HG03575 (cell line): ENCODE results near the gene SIRPB1.
"Not testable (repeated sequence)": the region's sequence is repeated elsewhere in the genome, so short reads cannot be mapped to it uniquely, and the experiment has no call there.

Experiments used
- ATAC-seq: cut with Tn5 transposase; IDR thresholded peaks from one replicate; pipeline ENCODE4 v1.9.1; 2021; ENCODE audit not compliant: unreplicated experiment, insufficient number of reproducible peaks, low FRiP score; ENCODE audit errors: extremely low read depth

The SIRPB1 gene

DNA sequence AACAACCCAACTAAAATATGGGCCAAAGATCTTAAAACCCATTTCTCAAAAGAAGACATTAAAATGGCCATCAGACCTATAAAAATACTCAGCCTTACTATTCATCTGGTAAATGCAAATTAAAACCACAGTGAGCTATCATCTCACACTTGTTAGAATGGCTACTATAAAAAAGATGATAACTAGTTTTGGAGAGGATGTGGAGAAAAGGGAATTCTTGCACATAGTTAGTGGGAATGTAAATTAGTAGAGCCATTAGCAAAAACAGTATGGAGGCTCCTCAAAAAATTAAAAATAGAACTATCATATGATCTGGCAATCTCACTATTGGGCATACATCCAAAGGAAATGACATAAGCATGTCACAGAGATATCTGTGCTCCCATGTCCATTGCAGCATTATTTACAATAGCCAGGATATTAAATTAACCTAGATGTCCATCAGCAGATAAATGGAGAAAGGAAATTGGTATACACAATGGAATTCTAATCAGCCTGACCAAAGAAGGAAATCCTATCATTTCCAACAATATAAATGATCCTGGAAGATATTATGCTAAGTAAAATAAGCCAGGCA is 2.9 kb downstream of the SIRPB1 start:
- no peak for ATAC-seq

DNA sequence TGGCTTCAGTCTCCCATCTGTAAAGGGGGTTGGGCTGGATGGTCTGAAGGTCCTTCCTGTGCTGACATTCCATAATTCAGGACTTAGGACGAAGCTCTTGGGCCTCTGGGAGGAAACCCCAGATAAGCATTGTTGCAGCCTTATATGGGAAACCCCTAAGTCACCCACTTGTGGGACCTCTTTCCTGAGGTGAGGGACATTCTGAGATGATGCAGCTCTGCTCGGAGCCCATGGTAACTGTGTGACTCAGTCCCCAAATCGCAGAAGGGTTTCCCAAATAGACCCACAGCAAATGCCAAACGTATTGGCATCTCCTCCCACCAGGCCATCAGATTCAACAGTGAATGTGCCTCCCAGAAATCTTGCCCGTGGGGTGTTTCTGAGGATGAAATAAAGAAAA is 9.4 kb downstream of the SIRPB1 start:
- ATAC-seq: not testable (repeated sequence)

DNA sequence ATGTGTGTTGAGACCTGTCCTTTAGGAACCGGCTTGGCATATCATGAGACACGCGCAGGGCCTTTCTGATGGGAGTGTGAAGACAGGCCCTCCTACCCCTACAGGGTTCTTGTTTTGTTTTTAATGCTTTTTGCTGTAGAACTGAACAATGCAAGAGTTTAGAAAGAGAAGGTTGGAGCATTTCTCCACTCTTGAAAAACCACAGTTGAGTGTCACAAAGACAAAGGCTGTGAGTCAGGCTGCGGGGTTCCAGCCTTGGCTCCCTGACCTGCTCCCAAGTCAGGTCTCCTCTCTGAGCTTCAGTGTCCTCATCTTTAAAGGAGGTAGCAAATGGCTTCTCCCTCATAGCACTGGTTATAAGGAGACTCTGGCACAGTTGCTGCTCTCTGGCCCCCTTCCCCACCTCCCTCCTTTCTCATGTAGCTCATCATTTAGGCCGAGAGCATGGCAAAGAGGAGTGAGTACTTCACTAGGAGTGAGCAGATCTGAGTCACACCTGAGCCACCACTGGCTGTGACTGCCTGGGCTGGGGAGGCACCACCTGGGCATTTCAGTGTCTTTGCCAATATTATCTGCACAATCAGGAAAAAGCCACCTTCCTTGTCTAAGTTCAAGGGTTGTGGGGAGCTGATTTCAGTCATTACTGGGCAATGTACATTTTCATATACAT is 11.0 kb downstream of the SIRPB1 start:
- ATAC-seq: not testable (repeated sequence)

DNA sequence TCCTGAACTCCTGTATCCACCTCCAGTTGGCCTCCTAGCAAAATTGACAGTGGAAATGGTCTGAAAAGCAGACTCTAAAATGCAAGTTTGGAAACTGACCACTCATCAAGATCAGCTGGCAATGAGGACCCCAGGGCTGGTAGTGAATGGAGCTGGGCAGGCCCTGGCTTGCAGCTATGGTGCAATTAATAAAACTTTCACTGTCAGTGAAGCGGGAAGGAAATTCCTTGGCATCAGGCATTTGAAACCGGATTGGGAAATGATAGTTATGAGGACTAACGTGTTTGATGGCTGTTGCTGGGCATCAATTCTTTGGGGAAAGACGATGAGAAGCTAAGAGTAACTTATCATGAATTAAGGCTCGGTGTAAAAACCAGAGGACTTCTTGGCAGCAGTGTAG is 19.1 kb downstream of the SIRPB1 start:
- no peak for ATAC-seq

DNA sequence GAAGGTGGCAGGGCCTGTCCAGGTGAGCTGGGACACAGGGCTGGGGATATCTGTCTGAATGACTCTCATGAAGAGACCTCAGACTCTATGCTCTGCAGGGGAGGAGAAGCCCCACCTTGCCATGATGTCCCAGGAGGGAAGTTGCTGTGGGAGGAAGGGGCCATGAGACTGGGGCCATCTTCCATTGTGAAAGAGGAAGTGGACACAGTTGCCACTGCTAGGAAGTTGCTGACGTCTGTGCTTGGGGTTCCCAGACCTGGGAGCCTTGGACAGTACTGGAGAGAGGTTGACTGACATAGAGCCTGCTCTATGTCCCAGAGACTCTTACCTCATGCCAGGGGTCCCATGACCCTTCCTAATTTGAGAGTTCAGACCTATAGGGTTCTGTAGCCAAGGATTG is 24.5 kb downstream of the SIRPB1 start:
- no peak for ATAC-seq

DNA sequence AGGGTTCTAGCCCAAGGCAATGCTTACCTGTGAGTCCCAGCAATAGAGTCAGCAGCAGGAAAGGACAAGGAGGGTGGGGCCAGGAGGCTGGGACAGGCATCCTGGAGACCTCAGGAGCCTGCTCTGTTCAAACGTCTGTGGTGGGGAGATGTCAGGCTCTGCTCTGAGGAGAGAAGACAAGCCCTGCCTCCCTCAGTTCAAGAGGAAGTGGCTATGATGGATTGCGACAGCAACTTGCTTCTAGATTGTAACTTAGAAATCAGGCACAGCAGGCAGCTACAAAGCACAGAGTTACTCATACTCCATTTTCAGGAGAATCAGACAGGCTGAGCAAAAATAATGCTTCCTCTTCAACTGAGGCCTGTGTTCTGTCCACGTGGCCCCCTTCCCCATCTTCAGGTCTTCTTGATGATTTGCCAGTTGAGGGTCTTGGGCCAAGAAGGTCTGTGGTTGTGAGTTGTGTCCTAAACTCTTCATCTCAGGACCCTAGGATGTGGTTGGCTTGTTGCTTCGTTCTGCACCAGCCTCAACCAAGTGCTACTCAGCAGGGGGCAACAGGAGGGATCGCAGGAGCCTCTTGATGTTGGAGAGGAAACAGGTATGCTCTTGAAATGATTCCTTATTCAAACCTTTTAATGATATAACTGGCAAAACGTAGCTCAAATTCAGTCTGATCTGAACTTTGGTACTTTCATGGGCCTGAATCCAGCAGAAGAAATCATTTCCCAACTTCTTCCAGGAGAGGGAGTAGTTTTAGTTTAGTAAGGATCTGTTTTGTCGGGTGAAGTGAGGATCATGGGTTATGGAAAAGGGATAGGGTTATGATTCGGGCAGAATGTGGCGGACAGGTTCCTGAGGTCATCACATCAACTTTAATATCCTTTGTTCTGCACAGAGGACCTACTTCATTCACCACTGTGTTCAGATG is 31.0 kb downstream of the SIRPB1 start:
- no peak for ATAC-seq

DNA sequence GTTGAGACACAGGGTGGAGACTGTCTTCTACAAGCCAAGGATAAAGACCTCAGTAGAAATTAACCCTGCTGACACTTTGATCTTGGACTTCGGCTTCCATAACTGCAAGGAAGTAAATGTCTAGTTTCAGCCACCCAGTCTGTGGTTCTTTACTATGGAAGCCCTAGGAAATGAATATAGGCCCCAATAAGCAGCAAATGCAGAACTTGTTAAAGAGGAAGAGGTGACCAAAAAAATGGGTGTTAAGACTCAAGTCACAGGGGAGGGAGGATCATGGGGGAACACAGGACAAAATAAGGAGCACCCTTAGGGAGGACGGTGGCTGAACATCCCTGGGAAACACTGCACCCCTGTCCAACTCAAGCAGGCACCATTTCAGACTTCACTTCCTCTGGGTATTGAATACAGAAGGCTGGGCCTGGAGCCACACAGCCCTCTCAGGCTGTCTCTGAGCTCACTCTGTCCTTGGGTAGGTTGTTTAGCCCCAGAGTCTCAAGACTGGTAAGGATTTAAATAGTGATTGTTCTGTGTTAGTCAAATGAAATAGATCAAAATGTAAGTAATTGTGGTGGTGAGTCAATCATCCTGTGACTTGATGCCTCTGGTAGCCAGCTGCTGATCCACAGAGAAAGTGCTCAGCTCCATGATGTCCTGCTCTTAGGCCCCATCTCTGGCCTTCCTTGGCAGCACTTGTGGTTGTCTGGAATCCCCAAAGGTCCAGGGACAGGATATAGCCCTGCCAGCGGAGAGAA is 31.9 kb downstream of the SIRPB1 start:
- ATAC-seq: no peak

DNA sequence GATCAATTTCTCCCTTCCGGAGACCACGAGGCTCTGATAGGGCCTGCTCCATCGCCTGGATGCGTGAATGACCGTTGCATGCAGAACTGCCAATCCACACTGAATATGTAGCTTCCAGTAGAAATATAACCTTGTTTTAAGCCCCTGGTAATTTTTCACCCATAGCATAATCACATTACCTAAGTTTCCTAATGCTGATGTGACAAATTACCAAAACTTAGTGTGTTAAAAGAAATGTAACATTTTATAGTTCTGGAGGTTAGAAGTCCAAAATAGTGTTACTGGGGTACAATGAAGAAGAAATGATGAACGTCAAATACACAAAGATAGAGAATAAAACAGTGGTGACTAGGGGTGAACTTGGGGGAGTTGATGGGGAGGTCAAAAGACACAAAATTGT is 40.3 kb downstream of the SIRPB1 start:
- ATAC-seq: no peak

DNA sequence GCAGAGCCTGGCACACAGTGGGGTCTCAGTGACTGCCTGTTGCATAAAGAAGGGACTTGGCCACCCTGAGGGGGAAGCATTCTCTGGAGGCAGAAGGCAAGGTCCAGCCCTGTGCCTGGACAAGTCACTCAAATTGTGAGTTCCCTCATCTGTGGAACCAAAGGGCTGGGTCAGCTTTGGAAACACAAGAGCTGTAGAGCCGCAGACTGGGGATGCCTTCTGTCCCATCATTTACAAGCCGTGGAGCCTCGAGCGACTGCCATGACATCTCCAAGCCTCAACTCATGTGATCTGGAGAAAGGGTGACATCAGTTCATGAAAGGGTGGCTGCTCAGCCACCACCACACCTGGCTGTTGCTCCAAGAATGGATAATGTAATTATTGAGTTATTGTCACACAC is 41.9 kb downstream of the SIRPB1 start:
- no peak for ATAC-seq

DNA sequence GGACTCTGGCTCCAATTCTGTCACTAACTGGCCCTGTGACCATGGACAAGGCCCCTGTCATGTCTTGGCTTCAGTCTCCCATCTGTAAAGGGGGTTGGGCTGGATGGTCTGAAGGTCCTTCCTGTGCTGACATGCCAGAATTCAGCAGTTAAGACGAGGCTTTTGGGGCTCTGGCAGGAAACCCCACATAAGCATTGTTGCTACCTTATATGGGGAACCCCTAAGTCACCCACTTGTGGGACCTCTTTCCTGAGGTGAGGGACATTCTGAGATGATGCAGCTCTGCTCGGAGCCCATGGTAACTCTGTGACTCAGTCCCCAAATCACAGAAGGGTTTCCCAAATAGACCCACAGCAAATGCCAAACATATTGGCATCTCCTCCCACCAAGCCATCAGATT is 42.5 kb downstream of the SIRPB1 start:
- ATAC-seq: not testable (repeated sequence)

DNA sequence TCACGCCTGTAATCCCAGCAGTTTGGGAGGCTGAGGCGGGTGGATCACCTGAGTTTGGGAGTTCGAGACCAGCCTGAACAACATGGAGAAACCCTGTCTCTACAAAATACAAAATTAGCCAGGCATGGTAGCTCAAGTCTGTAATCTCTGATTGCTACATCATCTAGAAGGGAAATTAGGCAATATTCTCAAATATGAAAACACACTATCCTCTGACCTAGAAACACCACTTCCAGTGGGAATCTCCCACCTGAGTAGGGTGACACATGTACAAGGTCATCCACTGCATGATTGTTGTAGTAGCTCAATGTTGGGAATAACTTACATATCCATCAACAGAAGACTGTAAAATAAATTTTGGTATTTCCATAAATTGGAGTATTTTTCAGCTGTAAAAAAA is 43.2 kb downstream of the SIRPB1 start:
- ATAC-seq: no peak

DNA sequence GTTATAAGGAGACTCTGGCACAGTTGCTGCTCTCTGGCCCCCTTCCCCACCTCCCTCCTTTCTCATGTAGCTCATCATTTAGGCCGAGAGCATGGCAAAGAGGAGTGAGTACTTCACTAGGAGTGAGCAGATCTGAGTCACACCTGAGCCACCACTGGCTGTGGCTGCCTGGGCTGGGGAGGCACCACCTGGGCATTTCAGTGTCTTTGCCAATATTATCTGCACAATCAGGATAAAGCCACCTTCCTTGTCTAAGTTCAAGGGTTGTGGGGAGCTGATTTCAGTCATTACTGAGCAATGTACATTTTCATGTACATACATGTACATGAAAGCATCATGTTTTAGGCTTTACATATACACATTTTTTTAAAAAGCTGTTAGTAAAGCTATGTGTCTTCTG is 43.8 kb downstream of the SIRPB1 start:
- ATAC-seq: not testable (repeated sequence)

DNA sequence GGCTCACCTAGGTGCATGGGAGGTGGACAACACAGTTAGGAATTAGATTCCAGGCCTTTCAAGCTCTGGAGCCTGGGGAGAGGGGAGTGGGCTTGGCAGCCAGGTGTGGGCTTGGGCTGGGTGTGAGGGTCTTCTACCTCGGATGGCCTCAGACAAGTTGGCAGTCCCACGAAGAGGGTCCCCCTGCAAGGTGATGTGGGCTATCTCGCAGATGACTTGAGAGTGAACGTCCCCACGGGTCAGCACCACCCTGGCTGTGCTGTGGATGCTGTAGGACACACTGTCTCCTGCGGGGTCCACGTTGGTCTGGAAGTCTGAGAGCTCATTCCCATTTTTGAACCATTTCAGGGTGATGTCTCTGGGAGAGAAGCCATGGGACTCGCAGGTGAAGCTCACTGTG is 48.2 kb downstream of the SIRPB1 start:
- ATAC-seq: not testable (repeated sequence)
